DMS 273 (cell line): ENCODE data around the gene PLPP7.
"Not testable (repeated sequence)": the region's sequence is repeated elsewhere in the genome, so short reads cannot be mapped to it uniquely, and the experiment has no call there.

Experiments used
- DNase-seq: peaks from one replicate; lab custom pipeline; 2025; ENCODE audit not compliant: unreplicated experiment; lab: John Stamatoyannopoulos, UW

The PLPP7 gene

DNA sequence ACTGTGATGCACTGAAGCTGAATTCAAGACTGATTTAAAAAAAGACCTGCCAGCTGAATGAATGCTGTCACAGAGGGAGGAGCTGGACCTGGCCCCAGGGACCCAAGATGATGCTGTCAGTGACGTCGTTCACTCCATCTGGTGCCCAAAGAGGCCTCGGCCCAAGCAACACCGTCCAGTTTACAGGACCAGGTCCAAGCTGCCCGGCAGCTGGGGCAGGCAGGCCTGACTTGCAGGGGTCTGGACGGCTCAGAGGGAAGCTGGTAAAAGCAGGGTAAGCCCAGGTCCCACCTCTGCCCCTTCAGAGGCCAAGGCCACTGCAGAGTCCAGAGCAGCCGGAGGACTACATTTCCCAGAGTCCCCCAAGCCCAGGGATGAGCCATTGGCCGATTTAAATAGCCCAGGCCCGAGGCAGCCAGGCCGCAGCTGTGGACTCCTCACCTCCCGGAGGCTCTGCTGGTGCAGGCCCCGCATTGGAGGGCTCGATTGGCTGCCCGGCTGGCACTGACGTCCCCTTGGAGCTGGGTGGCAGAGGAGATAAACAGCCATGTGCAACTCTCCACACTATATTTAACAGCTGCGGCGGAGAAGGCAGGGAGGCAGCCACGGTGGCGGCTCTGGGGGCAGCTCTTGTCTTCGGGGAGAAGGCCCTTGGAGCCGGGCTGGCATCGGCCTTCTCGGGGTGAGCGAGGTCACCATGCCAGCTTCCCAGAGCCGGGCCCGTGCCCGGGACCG lies at the start of gene PLPP7:
Gene PLPP7 (plus strand): TSS at position 423 of the 735 bp plus-strand sequence. CDS start 275 bp downstream, at position 698.
- peak; percentile 89 for DNase-seq

- DNase-seq, result no peak
These were observed 49.2 kb upstream of the PLPP7 start for GRCh38 chr9:131240047-131240921.

GRCh38 chr9:131244331-131244730 lies 45.2 kb upstream of the PLPP7 start:
- not testable (repeated sequence) for DNase-seq

GRCh38 chr9:131246618-131247017 lies 42.9 kb upstream of the PLPP7 start:
- no peak for DNase-seq

- no peak for DNase-seq
These were observed 37.4 kb upstream of the PLPP7 start for GRCh38 chr9:131252120-131252519.

DNA sequence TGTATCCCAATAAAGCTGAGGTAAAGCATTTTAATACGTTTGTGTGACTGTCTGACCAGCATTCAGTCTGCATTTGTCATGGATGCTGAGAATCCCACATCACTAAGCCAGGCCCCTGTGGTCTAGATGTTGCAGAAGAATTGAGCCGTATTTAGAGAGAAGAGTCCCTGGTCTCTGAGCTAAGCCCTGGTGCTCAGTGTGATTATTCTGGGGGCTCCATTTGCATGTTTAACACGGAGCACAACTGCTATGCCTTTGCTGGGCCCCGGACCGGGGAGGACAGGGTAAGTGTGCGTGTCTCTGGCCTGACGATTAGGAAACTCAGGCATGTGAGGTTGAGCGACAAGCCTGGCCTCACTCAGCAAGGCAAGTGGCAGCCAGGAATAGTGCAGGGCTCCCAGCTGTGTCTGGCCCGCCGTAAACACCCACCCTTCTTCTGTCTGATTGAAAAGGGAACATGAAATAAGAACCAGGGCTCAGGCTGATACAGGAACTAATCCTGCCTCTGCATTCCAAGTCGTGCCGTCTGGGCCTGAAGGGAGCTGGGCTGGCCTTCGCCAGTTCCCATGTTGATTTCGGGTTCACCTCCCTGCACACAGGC lies 35.5 kb upstream of the PLPP7 start:
- DNase-seq, result no peak

- no peak for DNase-seq
These were observed 34.9 kb upstream of the PLPP7 start for GRCh38 chr9:131254626-131255025.

GRCh38 chr9:131255676-131256197 lies 33.8 kb upstream of the PLPP7 start:
- no peak for DNase-seq

- no peak for DNase-seq
These were observed 32.1 kb upstream of the PLPP7 start for GRCh38 chr9:131257266-131258025.

DNA sequence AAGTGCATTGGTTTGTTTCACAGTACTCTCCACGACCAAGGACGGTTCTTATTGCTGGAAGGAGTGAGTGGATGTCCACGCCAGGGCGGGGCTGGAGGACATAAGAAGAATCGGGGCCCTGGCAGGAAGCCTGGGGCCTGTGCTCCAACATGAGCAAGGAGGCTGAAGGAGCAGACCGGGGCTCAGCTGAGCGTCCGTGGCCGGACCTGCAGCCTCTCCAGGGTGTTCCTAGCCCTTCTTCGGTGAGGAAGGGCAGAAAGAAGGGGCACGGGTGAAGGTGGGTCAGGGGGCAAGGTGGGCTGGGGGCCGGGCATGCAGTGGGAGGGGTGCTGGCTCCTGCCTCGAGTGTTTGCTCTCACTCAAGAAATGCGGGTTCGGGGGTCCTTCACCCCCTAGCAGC lies 31.3 kb upstream of the PLPP7 start:
- no peak for DNase-seq

DNA sequence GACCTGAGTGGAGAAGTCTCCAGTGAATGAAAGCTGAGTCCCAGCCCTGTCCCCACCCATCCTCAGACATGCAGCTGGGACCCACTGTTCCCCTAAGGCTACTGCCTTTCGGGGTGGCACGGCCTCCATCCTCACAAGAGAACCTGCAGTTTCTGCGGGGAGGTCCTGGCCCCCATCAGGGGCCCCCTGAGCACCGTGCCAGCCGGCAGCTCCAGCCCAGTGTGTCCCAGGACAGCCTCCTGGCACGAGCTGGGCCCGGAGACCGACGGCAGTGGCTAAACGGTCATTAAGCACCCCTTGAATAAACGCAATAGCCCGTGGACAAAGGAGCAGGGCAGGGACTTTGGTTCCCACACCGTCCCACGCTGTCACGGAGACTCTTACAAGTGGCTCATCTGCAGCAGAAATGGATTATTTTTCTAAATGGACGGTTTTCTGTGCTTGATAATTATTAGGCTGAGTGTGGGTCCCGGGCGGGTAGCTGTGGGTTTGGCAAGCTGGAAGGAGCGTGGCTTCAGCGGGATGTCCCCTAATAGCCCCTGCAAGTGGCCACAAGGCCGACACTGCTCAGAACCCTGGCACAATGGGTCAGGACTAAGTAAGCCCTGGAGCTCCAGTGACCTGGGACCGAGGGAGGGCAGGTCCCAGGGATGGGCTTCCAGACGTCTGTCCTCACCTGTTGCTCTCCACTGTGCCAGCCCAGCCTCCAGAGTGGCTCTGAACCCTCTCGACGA lies 30.7 kb upstream of the PLPP7 start:
- DNase-seq, result no peak

DNA sequence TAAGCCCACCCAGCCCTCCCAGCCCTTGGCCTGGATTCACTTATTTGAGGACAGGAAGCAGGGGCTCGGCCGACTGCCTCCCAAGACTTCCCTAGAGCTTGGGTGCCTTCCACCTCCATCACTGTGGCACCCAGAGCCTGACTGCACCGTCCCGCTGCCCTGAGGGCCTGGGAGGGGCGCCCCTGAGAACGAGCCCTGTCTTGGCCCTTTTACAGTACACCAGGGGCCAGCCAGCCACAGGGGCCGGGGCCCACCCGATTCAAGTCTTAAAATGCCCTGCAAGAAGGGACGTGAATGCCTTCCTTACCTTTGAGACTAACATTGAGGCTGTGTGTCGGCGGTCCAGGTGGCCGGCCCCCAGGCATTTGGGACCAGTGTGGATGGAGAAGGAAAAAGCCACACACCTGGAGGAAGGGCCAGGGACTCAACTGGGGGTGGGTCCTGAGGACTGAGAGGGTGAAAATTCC lies 30.1 kb upstream of the PLPP7 start:
- DNase-seq, result no peak

DNA sequence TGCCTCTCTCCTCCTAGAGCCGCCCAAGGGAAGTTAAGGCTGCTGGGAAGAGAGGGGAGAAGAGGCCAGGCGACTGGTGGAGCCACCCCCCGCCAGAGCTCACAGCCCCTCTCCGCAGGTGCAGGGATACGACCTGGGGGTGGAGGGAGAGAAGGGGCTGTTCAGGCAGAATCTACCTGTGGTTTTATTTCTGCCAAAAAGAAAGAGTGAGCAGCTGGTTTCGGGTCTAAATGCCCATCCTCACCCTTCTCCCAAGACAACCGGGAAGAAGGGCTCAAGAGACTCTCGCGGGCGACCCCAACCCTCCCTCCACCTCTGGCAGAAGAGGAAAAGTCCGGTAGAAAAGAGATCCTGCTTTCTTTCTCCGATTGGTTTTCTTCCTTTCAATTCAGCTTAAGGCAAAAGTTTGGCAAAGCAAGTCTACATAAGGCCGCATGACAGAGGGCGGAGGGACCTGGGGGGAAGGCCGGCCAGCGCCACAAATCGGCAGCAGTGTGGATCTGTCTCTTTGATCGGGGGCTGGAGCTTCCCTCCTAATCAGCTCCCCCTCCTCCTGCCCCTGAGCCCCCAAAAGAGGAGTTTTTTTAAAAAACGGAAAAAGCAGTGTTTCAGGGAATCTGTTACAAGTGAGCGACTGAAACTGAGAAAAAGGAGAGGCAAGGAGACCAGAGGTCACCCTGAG lies 29.5 kb upstream of the PLPP7 start:
- DNase-seq, result no peak

- no peak for DNase-seq
These were observed 28.6 kb upstream of the PLPP7 start for GRCh38 chr9:131260751-131261452.

DNA sequence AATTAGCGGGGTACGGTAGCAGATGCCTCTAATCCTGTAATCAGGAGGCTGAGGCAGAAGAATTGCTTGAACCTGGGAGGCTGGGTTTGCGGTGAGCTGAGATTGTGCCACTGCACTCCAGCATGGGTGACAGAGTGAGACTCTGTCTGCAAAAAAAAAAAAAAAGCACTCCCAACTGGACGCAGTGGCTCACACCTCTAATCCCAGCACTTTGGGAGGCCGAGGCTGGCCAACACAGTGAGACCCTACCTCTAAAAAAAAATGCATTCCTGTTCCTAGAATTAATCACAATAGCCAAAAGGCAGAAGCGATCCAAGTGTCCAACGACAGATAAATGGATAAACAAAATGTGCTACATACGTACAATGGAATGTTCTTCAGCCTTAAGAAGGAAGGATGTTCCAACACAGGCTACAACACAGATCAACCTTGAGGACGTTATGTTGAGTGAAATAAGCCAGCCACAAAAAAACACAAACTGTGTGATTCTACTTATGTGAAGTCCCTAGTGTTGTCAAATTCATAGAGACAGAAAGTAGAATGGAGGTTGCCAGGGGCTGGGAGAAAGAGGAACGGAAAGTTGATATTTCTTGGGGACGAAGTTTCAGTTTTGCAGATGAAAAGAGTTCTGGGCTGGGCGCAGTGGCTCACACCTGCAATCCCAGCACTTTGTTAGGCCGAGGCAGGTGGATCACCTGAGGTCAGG lies 27.0 kb upstream of the PLPP7 start:
- DNase-seq, result no peak

- DNase-seq, result not testable (repeated sequence)
These were observed 26.5 kb upstream of the PLPP7 start for GRCh38 chr9:131263033-131263343.

DNA sequence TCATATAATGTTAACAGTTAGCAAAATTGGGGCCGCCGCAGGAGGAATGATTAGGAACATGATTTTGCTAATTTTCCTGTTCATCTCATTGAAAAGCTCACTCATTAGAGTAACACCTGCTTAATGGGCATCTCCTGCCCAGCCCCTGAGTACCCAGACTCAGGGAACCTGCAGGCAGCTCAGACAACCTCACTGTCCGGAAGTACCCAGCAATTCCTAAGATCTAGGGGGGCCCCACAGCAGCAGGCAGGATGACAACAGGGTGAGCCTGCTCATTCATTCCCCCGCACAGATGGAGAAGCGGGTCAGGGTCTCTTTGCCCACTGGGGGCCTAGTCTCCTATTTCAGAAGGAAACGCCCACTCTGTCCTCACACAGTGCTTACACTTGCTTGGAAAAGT lies 25.8 kb upstream of the PLPP7 start:
- DNase-seq, result no peak

DNA sequence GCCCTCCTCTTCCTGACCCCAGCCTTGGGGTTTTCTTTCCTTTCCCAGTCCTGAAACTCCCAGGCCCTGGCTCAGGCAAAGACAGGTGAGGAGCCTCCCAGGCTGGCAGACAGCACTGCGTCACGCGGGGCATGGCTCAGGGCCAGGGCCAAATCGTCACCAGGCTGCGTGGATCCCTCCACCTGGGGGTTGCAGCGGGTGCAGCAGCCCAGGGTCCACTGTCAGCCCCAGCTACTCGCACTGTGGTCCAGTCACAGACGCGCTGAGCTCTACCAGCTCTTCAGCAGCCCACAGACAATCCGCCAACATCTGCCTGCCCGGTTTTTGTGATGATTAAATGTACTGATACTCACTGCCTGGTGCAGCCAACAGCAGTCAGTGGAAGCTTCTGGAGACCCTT lies 25.3 kb upstream of the PLPP7 start:
- DNase-seq, result no peak
